Osteoblast (primary cell): Measurements from ENCODE around the gene CRYL1. TPM values are rescaled to one million over a fixed set of nuclear protein-coding genes. Genes with fewer than 3 reads are reported as not detected.

ENCODE experiments used
- DNase-seq: peaks from one replicate; pipeline ENCODE4 v3.0.0; 2011; ENCODE audit warnings: low spot score, mixed read lengths; ENCODE audit not compliant: insufficient read length; ENCODE audit errors: missing footprints
- H2AFZ ChIP-seq: 2 replicates; pipeline ENCODE4 v1.6.0; 2011; ENCODE audit warnings: mild to moderate bottlenecking, low read length
- H3K27ac ChIP-seq: 2 replicates; pipeline ENCODE4 v1.5.1; 2011; ENCODE audit warnings: mild to moderate bottlenecking, low read depth, low read length, moderate library complexity
- H3K27me3 ChIP-seq: 2 replicates; pipeline ENCODE4 v1.6.0; 2012; ENCODE audit warnings: mild to moderate bottlenecking, control low read depth, inconsistent platforms, low read length, moderate library complexity; ENCODE audit not compliant: insufficient read depth
- H3K36me3 ChIP-seq: 2 replicates; pipeline ENCODE4 v1.5.1; 2011; ENCODE audit warnings: mild to moderate bottlenecking, low read length, control low read depth, moderate library complexity; ENCODE audit not compliant: insufficient read depth
- H3K4me1 ChIP-seq: 2 replicates; pipeline ENCODE4 v1.5.1; 2011; ENCODE audit warnings: mild to moderate bottlenecking, low read length, control low read depth, moderate library complexity; ENCODE audit not compliant: insufficient read depth
- H3K4me2 ChIP-seq: 2 replicates; pipeline ENCODE4 v1.6.0; 2011; ENCODE audit warnings: mild to moderate bottlenecking, low read length; ENCODE audit not compliant: insufficient read depth
- H3K4me3 ChIP-seq: fragments of 200-600 bp; sonication (generic); 3 replicates; pipeline ENCODE4 v1.5.1; 2012; ENCODE audit warnings: mild to moderate bottlenecking, low read length, inconsistent platforms; ENCODE audit not compliant: insufficient read depth
- H3K79me2 ChIP-seq: 2 replicates; pipeline ENCODE4 v1.6.0; 2012; ENCODE audit warnings: mild to moderate bottlenecking, low read length, control low read depth, inconsistent platforms; ENCODE audit not compliant: insufficient read depth
- H3K9me3 ChIP-seq: 2 replicates; pipeline ENCODE4 v1.5.1; 2011; ENCODE audit warnings: low read depth, low read length, control low read depth
- H4K20me1 ChIP-seq: 2 replicates; pipeline ENCODE4 v1.6.0; 2012; ENCODE audit warnings: mild to moderate bottlenecking, low read length, control low read depth; ENCODE audit not compliant: insufficient read depth
- total RNA-seq: library from RNA; depleted of rRNA; stranded (reverse); fragments of >200 nt; gene quantifications from 2 replicates; pipeline ENCODE4 v1.2.3, GENCODE V29; 2012
- TF ChIP-seq, protein P1 (sequence below): IDR thresholded peaks from 2 replicates; pipeline ENCODE4 v1.5.1; 2011; ENCODE audit warnings: mild to moderate bottlenecking, low read depth, low read length, moderate library complexity; ENCODE audit errors: extremely low read depth

The CRYL1 gene
- total RNA-seq, 1 donor, result 12.7 TPM

DNA sequence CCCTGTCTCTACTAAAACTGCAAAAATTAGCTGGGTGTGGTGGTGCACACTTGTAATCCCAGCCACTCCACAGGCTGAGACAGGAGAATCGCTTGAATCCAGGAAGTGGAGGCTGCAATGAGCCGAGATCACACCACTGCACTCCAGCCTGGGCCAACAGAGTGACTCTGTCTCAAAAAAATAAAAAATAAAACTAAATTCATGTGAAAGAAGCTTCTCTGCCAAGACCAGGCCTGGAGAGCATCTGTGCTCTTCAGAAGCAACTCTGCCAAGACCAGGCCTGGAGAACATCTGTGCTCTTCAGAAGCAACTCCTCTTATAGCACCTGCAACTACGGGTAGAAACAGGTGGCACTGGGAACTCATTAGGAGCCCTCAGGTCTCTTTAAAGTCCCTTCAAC, 37.7 kb downstream of the CRYL1 start:
- Histone ChIP-seq H3K9me3 (no peaks in the 10 kb centered on the region), H4K20me1 (no peaks in the 10 kb centered on the region), H3K4me3 (no peak overlapping the region), H3K27ac (no peak overlapping the region), H3K27me3 (no peaks in the 10 kb centered on the region), H3K4me1 (no peaks in the 10 kb centered on the region), H3K79me2 (no peaks in the 10 kb centered on the region), H2AFZ (no peak overlapping the region), H3K4me2 (no peak overlapping the region), H3K36me3 (no peaks in the 10 kb centered on the region)
- TF ChIP-seq, protein P1, sequence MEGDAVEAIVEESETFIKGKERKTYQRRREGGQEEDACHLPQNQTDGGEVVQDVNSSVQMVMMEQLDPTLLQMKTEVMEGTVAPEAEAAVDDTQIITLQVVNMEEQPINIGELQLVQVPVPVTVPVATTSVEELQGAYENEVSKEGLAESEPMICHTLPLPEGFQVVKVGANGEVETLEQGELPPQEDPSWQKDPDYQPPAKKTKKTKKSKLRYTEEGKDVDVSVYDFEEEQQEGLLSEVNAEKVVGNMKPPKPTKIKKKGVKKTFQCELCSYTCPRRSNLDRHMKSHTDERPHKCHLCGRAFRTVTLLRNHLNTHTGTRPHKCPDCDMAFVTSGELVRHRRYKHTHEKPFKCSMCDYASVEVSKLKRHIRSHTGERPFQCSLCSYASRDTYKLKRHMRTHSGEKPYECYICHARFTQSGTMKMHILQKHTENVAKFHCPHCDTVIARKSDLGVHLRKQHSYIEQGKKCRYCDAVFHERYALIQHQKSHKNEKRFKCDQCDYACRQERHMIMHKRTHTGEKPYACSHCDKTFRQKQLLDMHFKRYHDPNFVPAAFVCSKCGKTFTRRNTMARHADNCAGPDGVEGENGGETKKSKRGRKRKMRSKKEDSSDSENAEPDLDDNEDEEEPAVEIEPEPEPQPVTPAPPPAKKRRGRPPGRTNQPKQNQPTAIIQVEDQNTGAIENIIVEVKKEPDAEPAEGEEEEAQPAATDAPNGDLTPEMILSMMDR, result no peak
- no peak for DNase-seq

DNA sequence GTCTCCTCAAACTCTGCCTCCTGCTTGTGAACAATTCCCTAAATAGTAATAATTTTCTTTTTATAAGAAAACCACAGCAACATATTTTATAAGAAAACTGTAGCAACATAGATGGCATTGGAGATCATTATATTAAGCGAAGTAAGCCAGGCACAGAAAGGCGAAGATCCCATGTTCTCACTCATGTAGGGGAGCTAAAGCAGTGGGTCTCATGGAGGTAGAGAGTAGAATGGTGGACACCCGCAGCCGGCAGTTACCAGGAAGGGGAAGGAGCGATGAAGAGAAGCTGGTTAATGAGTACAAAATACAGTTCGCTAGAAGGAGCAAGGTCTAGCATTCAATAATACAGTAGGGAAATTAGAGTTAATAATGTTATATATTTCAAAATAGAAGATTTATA, 42.9 kb downstream of the CRYL1 start:
- no peak overlapping the region for H3K27ac ChIP-seq

DNA sequence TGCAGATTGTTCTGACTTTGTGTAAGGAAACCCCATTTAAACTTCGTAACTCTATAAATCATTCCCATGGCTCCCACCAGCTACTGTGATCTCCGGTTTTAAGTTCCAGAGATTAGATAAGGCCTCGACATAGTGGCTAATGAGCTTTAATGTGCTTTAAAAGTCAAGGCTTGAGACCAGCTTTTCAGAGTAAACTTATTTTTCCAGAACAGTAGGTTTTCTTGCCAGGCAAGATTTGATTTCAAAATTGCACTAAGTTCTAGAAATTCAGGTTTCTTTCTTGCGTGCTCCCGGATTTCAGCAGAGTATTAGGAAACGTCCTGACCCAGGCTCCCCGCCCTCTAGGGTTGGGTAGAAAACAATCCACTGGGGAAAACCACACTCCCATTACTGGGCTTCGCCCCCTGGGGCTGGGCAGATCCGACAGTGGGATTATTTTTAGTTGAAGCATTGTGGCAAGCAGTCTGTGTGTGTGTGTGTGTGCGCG, 43.3 kb downstream of the CRYL1 start:
- Histone ChIP-seq H3K27ac (no peak overlapping the region), H3K27me3 (no peaks in the 10 kb centered on the region), H3K79me2 (no peaks in the 10 kb centered on the region), H2AFZ (no peak overlapping the region), H3K4me1 (no peaks in the 10 kb centered on the region), H3K4me3 (no peak overlapping the region), H4K20me1 (no peaks in the 10 kb centered on the region), H3K9me3 (no peaks in the 10 kb centered on the region), H3K36me3 (no peaks in the 10 kb centered on the region), H3K4me2 (no peak overlapping the region)
- TF ChIP-seq, protein P1, result no peak
- DNase-seq, result no peak

More for the DNA sequence above, 42.9 kb downstream of the CRYL1 start:
- Histone ChIP-seq H3K4me3 (no peak overlapping the region), H3K79me2 (no peaks in the 10 kb centered on the region), H4K20me1 (no peaks in the 10 kb centered on the region), H3K4me2 (no peak overlapping the region), H3K36me3 (no peaks in the 10 kb centered on the region), H3K27me3 (no peaks in the 10 kb centered on the region), H3K9me3 (no peaks in the 10 kb centered on the region), H3K4me1 (no peaks in the 10 kb centered on the region), H2AFZ (no peak overlapping the region)
- TF ChIP-seq, protein P1, result no peak
- no peak for DNase-seq

DNA sequence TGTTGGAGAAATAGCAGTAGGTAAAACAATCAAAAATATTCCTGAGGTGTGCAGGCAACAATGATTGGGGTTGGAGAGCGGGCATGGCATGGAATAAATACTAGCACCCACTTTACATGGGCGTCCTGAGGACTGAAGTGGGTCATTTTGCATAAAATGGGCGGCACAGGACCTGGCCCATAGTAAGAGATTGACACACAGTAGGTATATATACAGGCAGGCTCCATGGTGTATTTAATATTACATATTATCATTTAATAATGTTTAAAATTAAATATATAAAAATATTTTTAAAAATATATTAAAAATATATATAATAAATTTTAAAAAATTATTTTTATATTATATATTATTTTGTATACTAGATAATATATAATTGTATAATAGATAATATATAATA, 48.3 kb downstream of the CRYL1 start:
- no peak overlapping the region for H3K27ac ChIP-seq
- H3K79me2 ChIP-seq, result no peaks in the 10 kb centered on the region
- H3K4me1 ChIP-seq, result no peaks in the 10 kb centered on the region
- TF ChIP-seq, protein P1, result no peak
- H3K36me3 ChIP-seq, result no peaks in the 10 kb centered on the region
- H2AFZ ChIP-seq, result no peak overlapping the region
- H3K9me3 ChIP-seq, result no peaks in the 10 kb centered on the region
- DNase-seq, result no peak
- no peak overlapping the region for H3K4me3 ChIP-seq
- H3K27me3 ChIP-seq, result no peaks in the 10 kb centered on the region
- H3K4me2 ChIP-seq, result no peak overlapping the region
- H4K20me1 ChIP-seq, result no peaks in the 10 kb centered on the region
